KMS-11 (cell line): ENCODE measurements around the gene PEX14.
"Not testable (repeated sequence)": the region's sequence is repeated elsewhere in the genome, so short reads cannot be mapped to it uniquely, and the experiment has no call there.

Source experiments
- H2AFZ ChIP-seq: fragments of 200-600 bp; sonication (generic); 2 replicates; pipeline ENCODE4 v1.6.1; 2016; ENCODE audit warnings: antibody characterized with exemption, mixed run types, low read depth
- H3K27ac ChIP-seq: fragments of 200-600 bp; sonication (generic); 2 replicates; pipeline ENCODE4 v1.6.1; 2016; ENCODE audit warnings: mild to moderate bottlenecking, mixed run types
- H3K27me3 ChIP-seq: fragments of 200-600 bp; sonication (generic); 2 replicates; pipeline ENCODE4 v1.6.1; 2017; ENCODE audit warnings: mild to moderate bottlenecking, low read depth, mixed run types, moderate library complexity; ENCODE audit not compliant: insufficient read depth
- H3K36me3 ChIP-seq: fragments of 200-600 bp; sonication (generic); 2 replicates; pipeline ENCODE4 v1.6.1; 2017; ENCODE audit warnings: mild to moderate bottlenecking, mixed run types; ENCODE audit not compliant: insufficient read depth
- H3K4me1 ChIP-seq: fragments of 200-600 bp; sonication (generic); 2 replicates; pipeline ENCODE4 v1.6.1; 2016; ENCODE audit warnings: mild to moderate bottlenecking, low read depth, mixed run types; ENCODE audit not compliant: poor library complexity, severe bottlenecking
- H3K4me2 ChIP-seq: fragments of 200-600 bp; sonication (generic); 2 replicates; pipeline ENCODE4 v1.7.0; 2016; ENCODE audit warnings: mild to moderate bottlenecking, mixed run types
- H3K4me3 ChIP-seq: fragments of 200-600 bp; sonication (generic); IDR thresholded peaks from 2 replicates; pipeline ENCODE4 v1.6.1; 2017; ENCODE audit warnings: low read depth, low read length, mixed read lengths; ENCODE audit not compliant: insufficient read depth
- H3K79me2 ChIP-seq: fragments of 200-600 bp; sonication (generic); 2 replicates; pipeline ENCODE4 v1.6.1; 2016; ENCODE audit warnings: low read depth, mixed run types; ENCODE audit not compliant: insufficient read depth
- H3K9ac ChIP-seq: fragments of 200-600 bp; sonication (generic); 2 replicates; pipeline ENCODE4 v1.6.1; 2016; ENCODE audit warnings: mild to moderate bottlenecking, mixed run types
- H4K20me1 ChIP-seq: fragments of 200-600 bp; sonication (generic); 2 replicates; pipeline ENCODE4 v1.6.1; 2016; ENCODE audit warnings: mild to moderate bottlenecking, mixed run types; ENCODE audit not compliant: insufficient read depth
- CTCF ChIP-seq: fragments of 200-600 bp; sonication (generic); conservative IDR thresholded peaks from 2 replicates; pipeline ENCODE4 v1.6.1; 2017; ENCODE audit warnings: low read depth, mild to moderate bottlenecking, antibody characterized with exemption, low read length, moderate library complexity, mixed read lengths

Gene PEX14

GRCh38 chr1:10474613-10475507, at the start of gene PEX14:
PEX14 (plus strand) TSS chr1:10474950; CDS start chr1:10474967, 17 bp downstream.
- Histone ChIP-seq H3K27me3 (no peaks in the 10 kb centered on the region), H3K9ac (peak within 1 kb of the TSS; percentile 28; the same call in 1 of the 2 replicates), H3K27ac (no peak within 1 kb of the TSS), H4K20me1 (no peaks in the 10 kb centered on the region), H3K4me1 (peaks cover 34% of the 10 kb centered on the region), H3K4me2 (peak within 1 kb of the TSS; percentile 86), H3K79me2 (peaks cover 42% of the 10 kb centered on the region; the same call in 1 of the 2 replicates), H3K36me3 (no peaks in the 10 kb centered on the region), H2AFZ (peak within 1 kb of the TSS; percentile 98), H3K4me3 (peak within 1 kb of the TSS; percentile 81)
- no peak for TF ChIP-seq CTCF

DNA sequence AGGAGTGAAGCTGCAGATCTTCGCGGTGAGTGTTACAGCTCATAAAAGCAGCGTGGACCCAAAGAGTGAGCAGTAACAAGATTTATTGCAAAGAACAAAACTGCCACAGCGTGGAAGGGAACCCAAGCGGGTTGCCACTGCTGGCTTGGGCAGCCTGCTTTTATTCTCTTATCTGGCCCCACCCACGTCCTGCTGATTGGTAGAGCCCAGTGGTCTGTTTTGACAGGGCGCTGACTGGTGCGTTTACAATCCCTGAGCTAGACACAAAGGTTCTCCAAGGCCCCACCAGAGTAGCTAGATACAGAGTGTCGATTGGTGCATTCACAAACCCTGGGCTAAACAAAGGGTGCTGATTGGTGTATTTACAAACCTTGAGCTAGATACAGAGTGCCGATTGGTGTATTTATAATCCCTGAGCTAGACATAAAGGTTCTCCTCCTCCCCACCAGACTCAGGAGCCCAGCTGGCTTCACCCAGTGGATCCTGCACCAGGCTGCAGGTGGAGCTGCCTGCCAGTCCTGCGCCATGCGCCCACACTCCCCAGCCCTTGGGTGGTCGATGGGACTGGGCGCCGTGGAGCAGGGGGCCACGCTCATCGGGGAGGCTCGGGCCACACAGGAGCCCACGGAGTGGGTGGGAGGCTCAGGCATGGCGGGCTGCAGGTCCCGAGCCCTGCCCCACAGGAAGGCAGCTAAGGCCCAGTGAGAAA, 48.8 kb upstream of the PEX14 start:
- H2AFZ ChIP-seq, H3K79me2 ChIP-seq, H3K4me2 ChIP-seq, H3K27ac ChIP-seq, H3K9ac ChIP-seq, H3K27me3 ChIP-seq, H3K36me3 ChIP-seq, H4K20me1 ChIP-seq, H3K4me3 ChIP-seq: not testable (repeated sequence)
- peaks cover 13% of the 10 kb centered on the region for H3K4me1 ChIP-seq

DNA sequence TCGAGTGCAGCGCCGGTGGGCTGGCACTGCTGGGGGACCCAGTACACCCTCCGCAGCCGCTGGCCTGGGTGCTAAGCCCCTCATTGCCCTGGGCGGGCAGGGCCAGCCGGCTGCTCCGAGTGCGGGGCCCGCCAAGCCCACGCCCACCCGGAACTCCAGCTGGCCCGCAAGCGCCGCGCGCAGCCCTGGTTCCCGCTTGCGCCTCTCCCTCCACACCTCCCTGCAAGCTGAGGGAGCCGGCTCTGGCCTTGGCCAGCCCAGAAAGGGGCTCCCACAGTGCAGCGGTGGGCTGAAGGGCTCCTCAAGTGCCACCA, 48.3 kb upstream of the PEX14 start:
- not testable (repeated sequence) for H3K27ac ChIP-seq, H3K4me3 ChIP-seq, H3K79me2 ChIP-seq, H3K36me3 ChIP-seq, H2AFZ ChIP-seq, H3K27me3 ChIP-seq, H3K9ac ChIP-seq, H4K20me1 ChIP-seq, H3K4me2 ChIP-seq
- H3K4me1 ChIP-seq: peaks cover 13% of the 10 kb centered on the region

DNA sequence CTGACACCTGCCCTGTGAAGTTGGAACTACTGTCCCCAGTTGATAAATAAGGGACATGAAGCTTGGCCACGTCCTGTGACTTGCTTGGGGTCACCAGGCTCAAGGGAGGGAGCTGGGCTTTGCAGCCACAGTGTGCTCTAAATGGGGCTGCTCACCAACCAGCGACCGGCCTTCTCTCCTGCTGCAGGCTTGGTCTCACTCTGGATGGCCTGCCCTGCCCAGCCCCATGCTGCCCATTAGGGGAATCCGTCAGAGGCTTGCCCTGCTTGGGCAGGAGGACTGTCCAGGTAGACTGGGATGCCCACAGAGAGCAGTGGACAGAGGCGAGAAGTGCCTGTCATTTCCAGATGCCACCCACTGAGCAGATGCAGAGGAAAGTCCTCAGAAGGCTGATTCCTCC, 45.8 kb upstream of the PEX14 start:
- Histone ChIP-seq H3K4me1 (peaks cover 13% of the 10 kb centered on the region), H3K36me3 (no peaks in the 10 kb centered on the region), H3K9ac (no peak overlapping the region), H3K4me3 (no peak overlapping the region), H3K27ac (no peak overlapping the region), H3K4me2 (no peak overlapping the region), H3K79me2 (no peaks in the 10 kb centered on the region), H3K27me3 (no peaks in the 10 kb centered on the region), H2AFZ (no peak overlapping the region), H4K20me1 (no peaks in the 10 kb centered on the region)
- TF ChIP-seq CTCF: no peak

GRCh38 chr1:10429868-10430215, 44.9 kb upstream of the PEX14 start:
- H3K27ac ChIP-seq: no peak overlapping the region; the same call in 1 of the 2 replicates
- TF ChIP-seq CTCF: no peak

More at GRCh38 chr1:10429868-10430215, 44.9 kb upstream of the PEX14 start:
- no peak overlapping the region for H3K4me3 ChIP-seq
- peak overlapping the region; percentile 94 for H2AFZ ChIP-seq
- no peaks in the 10 kb centered on the region for H3K27me3 ChIP-seq
- peak overlapping the region; percentile 91 for H3K4me2 ChIP-seq
- no peaks in the 10 kb centered on the region for H4K20me1 ChIP-seq
- no peaks in the 10 kb centered on the region for H3K79me2 ChIP-seq
- peak overlapping the region; percentile 73; the same call in 1 of the 2 replicates for H3K9ac ChIP-seq
- no peaks in the 10 kb centered on the region for H3K36me3 ChIP-seq
- peaks cover 13% of the 10 kb centered on the region for H3K4me1 ChIP-seq
